Ishikawa (cell line): ENCODE results near the gene WDR72.

Experiments
- CEBPB ChIP-seq: IDR thresholded peaks from 2 replicates; pipeline ENCODE4 v1.6.1; 2012
- CREB1 ChIP-seq: IDR thresholded peaks from 2 replicates; pipeline ENCODE4 v1.6.1; 2012; ENCODE audit warnings: low read depth
- EGR1 ChIP-seq: IDR thresholded peaks from 2 replicates; pipeline ENCODE4 v1.6.1; 2012
- EP300 ChIP-seq: IDR thresholded peaks from 2 replicates; pipeline ENCODE4 v1.6.1; 2012; ENCODE audit warnings: borderline replicate concordance
- FOXM1 ChIP-seq: IDR thresholded peaks from 2 replicates; pipeline ENCODE4 v1.6.1; 2012; ENCODE audit warnings: low read depth, borderline replicate concordance
- NFIC ChIP-seq: IDR thresholded peaks from 2 replicates; pipeline ENCODE4 v1.6.1; 2012
- RAD21 ChIP-seq: IDR thresholded peaks from 2 replicates; pipeline ENCODE4 v1.6.1; 2012; ENCODE audit warnings: low read depth
- TAF1 ChIP-seq: IDR thresholded peaks from 2 replicates; pipeline ENCODE4 v1.6.1; 2012; ENCODE audit warnings: low read depth, mild to moderate bottlenecking
- TCF12 ChIP-seq: IDR thresholded peaks from 2 replicates; pipeline ENCODE4 v1.6.1; 2012; ENCODE audit warnings: low read depth
- TF ChIP-seq, protein P1 (sequence below): IDR thresholded peaks from 2 replicates; pipeline ENCODE4 v1.6.1; 2012
- TF ChIP-seq, protein P2 (sequence below): IDR thresholded peaks from 2 replicates; pipeline ENCODE4 v1.6.1; 2012; ENCODE audit warnings: low read depth, mild to moderate bottlenecking
- TF ChIP-seq, protein P3 (sequence below): IDR thresholded peaks from 2 replicates; pipeline ENCODE4 v1.6.1; 2012

DNA sequence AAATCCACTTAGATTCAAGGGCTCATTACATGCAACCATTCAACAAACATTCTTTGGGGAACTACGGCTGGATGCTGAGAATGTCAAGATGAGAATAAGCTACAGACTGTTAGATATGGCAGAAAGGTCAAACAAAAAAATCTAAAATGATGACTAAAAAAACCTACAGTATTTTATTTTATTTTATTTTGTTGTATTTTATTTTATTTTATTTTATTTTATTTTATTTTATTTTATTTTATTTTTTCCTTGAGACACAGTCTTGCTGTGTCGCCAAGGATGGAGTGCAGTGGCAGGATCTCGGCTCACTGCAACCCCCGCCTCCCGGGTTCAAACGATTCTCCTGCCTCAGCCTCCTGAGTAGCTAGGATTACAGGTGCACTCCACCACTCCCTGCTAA is 46.2 kb downstream of the WDR72 start:
- TF ChIP-seq, protein P1, sequence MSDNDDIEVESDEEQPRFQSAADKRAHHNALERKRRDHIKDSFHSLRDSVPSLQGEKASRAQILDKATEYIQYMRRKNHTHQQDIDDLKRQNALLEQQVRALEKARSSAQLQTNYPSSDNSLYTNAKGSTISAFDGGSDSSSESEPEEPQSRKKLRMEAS = no peak
- TF ChIP-seq, protein P2, sequence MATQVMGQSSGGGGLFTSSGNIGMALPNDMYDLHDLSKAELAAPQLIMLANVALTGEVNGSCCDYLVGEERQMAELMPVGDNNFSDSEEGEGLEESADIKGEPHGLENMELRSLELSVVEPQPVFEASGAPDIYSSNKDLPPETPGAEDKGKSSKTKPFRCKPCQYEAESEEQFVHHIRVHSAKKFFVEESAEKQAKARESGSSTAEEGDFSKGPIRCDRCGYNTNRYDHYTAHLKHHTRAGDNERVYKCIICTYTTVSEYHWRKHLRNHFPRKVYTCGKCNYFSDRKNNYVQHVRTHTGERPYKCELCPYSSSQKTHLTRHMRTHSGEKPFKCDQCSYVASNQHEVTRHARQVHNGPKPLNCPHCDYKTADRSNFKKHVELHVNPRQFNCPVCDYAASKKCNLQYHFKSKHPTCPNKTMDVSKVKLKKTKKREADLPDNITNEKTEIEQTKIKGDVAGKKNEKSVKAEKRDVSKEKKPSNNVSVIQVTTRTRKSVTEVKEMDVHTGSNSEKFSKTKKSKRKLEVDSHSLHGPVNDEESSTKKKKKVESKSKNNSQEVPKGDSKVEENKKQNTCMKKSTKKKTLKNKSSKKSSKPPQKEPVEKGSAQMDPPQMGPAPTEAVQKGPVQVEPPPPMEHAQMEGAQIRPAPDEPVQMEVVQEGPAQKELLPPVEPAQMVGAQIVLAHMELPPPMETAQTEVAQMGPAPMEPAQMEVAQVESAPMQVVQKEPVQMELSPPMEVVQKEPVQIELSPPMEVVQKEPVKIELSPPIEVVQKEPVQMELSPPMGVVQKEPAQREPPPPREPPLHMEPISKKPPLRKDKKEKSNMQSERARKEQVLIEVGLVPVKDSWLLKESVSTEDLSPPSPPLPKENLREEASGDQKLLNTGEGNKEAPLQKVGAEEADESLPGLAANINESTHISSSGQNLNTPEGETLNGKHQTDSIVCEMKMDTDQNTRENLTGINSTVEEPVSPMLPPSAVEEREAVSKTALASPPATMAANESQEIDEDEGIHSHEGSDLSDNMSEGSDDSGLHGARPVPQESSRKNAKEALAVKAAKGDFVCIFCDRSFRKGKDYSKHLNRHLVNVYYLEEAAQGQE = no peak
- no peak for TF ChIP-seq NFIC
- TF ChIP-seq EGR1 = no peak
- no peak for TF ChIP-seq EP300
- TF ChIP-seq, protein P3, sequence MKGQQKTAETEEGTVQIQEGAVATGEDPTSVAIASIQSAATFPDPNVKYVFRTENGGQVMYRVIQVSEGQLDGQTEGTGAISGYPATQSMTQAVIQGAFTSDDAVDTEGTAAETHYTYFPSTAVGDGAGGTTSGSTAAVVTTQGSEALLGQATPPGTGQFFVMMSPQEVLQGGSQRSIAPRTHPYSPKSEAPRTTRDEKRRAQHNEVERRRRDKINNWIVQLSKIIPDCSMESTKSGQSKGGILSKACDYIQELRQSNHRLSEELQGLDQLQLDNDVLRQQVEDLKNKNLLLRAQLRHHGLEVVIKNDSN = no peak
- TF ChIP-seq CEBPB = no peak
- TF ChIP-seq TAF1 = no peak
- no peak for TF ChIP-seq CREB1
- TF ChIP-seq RAD21 = no peak
- TF ChIP-seq TCF12 = no peak
- no peak for TF ChIP-seq FOXM1
